ENCODE measurements around the gene RAPGEF1.

DNA sequence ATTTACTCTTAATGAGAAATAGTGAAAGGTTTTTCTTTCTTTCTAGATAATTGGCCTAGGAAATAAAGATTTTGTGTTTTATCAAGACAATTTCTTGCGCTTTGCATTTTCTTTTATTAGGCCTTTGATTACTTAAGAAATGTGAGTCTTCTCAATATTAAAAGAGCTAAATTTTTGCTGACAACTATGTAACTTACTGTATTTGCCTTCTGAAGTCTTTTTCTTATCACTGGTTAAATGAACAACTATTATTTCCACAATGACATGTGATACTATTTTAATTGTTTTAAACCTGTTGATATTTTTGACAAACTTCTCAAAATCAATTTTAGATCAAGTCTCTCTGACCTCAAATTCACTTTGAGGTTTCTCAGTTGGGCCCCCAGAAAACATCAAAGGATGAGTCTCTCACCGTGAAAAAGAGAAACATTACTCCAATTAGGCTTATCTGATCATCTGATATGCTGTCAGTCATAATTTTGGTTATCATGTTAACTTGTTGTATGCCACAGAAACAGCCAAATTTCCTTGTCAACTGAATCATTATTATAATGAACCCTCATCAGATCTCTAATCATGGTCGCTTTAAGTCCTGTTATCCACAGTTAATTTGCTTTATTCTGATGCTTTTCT lies 48.8 kb downstream of the RAPGEF1 start:
- TF ChIP-seq, protein P1, sequence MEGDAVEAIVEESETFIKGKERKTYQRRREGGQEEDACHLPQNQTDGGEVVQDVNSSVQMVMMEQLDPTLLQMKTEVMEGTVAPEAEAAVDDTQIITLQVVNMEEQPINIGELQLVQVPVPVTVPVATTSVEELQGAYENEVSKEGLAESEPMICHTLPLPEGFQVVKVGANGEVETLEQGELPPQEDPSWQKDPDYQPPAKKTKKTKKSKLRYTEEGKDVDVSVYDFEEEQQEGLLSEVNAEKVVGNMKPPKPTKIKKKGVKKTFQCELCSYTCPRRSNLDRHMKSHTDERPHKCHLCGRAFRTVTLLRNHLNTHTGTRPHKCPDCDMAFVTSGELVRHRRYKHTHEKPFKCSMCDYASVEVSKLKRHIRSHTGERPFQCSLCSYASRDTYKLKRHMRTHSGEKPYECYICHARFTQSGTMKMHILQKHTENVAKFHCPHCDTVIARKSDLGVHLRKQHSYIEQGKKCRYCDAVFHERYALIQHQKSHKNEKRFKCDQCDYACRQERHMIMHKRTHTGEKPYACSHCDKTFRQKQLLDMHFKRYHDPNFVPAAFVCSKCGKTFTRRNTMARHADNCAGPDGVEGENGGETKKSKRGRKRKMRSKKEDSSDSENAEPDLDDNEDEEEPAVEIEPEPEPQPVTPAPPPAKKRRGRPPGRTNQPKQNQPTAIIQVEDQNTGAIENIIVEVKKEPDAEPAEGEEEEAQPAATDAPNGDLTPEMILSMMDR (IDR thresholded peaks at IDR 0.05), result no peak
- TF ChIP-seq EZH2 (IDR thresholded peaks at IDR 0.05) (no peak), EZH2phosphoT487 (IDR thresholded peaks at IDR 0.05) (no peak)
